BLaER1 treated with 17β-estradiol and CSF1 and Interleukin-3, amounts not matched to agents 10 nM and 100 nM (cell line): ENCODE results near the gene RNF113B.
A peak's percentile ranks its signal among the peaks of the same experiment; 100 is the strongest.

Experiments used
- H3K27ac ChIP-seq, 11 experiments: shearing (Covaris generic); formaldehyde crosslinking; 2 replicates each; pipeline ENCODE4 v1.8.1; 2022
- H3K27me3 ChIP-seq, 11 experiments: shearing (Covaris generic); formaldehyde crosslinking; 2 replicates each; pipeline ENCODE4 v1.8.1; 2022
- H3K36me3 ChIP-seq, 11 experiments: shearing (Covaris generic); formaldehyde crosslinking; 2 replicates each; pipeline ENCODE4 v1.8.1; 2022
- H3K4me1 ChIP-seq, 10 experiments: shearing (Covaris generic); formaldehyde crosslinking; 2 replicates each; pipeline ENCODE4 v1.8.1; 2022
- H3K4me2 ChIP-seq, 11 experiments: shearing (Covaris generic); formaldehyde crosslinking; 2 replicates each; pipeline ENCODE4 v1.8.1; 2022
- H3K4me3 ChIP-seq, 10 experiments: shearing (Covaris generic); formaldehyde crosslinking; 2 replicates each; pipeline ENCODE4 v1.8.1; 2022
- H3K9ac ChIP-seq, 11 experiments: shearing (Covaris generic); formaldehyde crosslinking; 2 replicates each; pipeline ENCODE4 v1.8.1; 2022
- H3K9me3 ChIP-seq, 11 experiments: shearing (Covaris generic); formaldehyde crosslinking; replicated peaks in 1 of 11; 2 replicates each; pipeline ENCODE4 v1.8.1; 2022
- H4K20me1 ChIP-seq, 11 experiments: shearing (Covaris generic); formaldehyde crosslinking; 2 replicates each; pipeline ENCODE4 v1.8.1; 2022
- Cebpa-rat ChIP-seq, 11 experiments: shearing (Covaris generic); IDR thresholded peaks; 2 replicates each; pipeline ENCODE4 v1.8.1; 2022

Gene RNF113B

GRCh38 chr13:98175823-98176222 is 1.2 kb downstream of the RNF113B start:
- no peak overlapping the region; a peak in 1 of 22 replicates for H3K4me2 ChIP-seq
- no peak for TF ChIP-seq Cebpa-rat (IDR thresholded peaks at IDR 0.05)
- peaks cover 0 to 35% (median 0%) of the 10 kb centered on the region in 11 experiments; a peak in 8 of 22 replicates for H4K20me1 ChIP-seq
- peaks cover 16 to 40% (median 24%) of the 10 kb centered on the region in 11 experiments for H3K36me3 ChIP-seq
- no peak overlapping the region for H3K9ac ChIP-seq
- H3K4me3 ChIP-seq: no peak overlapping the region
- peaks cover 20 to 50% (median 43%) of the 10 kb centered on the region in 11 experiments; a peak in 21 of 22 replicates for H3K9me3 ChIP-seq
- no peaks in the 10 kb centered on the region for H3K27me3 ChIP-seq
- H3K27ac ChIP-seq: no peak overlapping the region
- peaks cover 21 to 56% (median 25%) of the 10 kb centered on the region in 10 experiments for H3K4me1 ChIP-seq

- peaks cover 0 to 33% (median 0%) of the 10 kb centered on the region in 11 experiments; a peak in 8 of 22 replicates for H4K20me1 ChIP-seq
- H3K4me3 ChIP-seq: no peak overlapping the region
- TF ChIP-seq Cebpa-rat (IDR thresholded peaks at IDR 0.05): no peak
- peaks cover 16 to 40% (median 24%) of the 10 kb centered on the region in 11 experiments for H3K36me3 ChIP-seq
- H3K27ac ChIP-seq: no peak overlapping the region
- H3K4me1 ChIP-seq: peaks cover 21 to 53% (median 25%) of the 10 kb centered on the region in 10 experiments
- H3K4me2 ChIP-seq: peak overlapping the region in 2 of 11 experiments; percentile 30 to 41; a peak in 2 of 22 replicates
- H3K27me3 ChIP-seq: no peaks in the 10 kb centered on the region
- peaks cover 16 to 44% (median 40%) of the 10 kb centered on the region in 11 experiments; a peak in 21 of 22 replicates for H3K9me3 ChIP-seq
- H3K9ac ChIP-seq: no peak overlapping the region
These were observed 2.0 kb downstream of the RNF113B start for GRCh38 chr13:98175043-98175442.

- H3K4me1 ChIP-seq: peaks cover 21 to 46% (median 25%) of the 10 kb centered on the region in 10 experiments
- H3K9ac ChIP-seq: no peak overlapping the region
- peaks cover 0 to 34% (median 0%) of the 10 kb centered on the region in 11 experiments; a peak in 8 of 22 replicates for H4K20me1 ChIP-seq
- H3K27ac ChIP-seq: no peak overlapping the region
- no peak overlapping the region for H3K4me3 ChIP-seq
- peaks cover 16 to 37% (median 24%) of the 10 kb centered on the region in 11 experiments for H3K36me3 ChIP-seq
- no peaks in the 10 kb centered on the region for H3K27me3 ChIP-seq
- TF ChIP-seq Cebpa-rat (IDR thresholded peaks at IDR 0.05): no peak
- H3K4me2 ChIP-seq: no peak overlapping the region
- peaks cover 12 to 37% (median 33%) of the 10 kb centered on the region in 11 experiments; a peak in 21 of 22 replicates for H3K9me3 ChIP-seq
These were observed 2.8 kb downstream of the RNF113B start for GRCh38 chr13:98174307-98174706.

GRCh38 chr13:98173431-98174152 is 3.5 kb downstream of the RNF113B start:
- Histone ChIP-seq H3K36me3 (peaks cover 15 to 30% (median 20%) of the 10 kb centered on the region in 11 experiments), H3K9me3 (peaks cover 12 to 30% (median 25%) of the 10 kb centered on the region in 11 experiments; a peak in 21 of 22 replicates), H3K27me3 (no peaks in the 10 kb centered on the region), H3K27ac (no peak overlapping the region), H3K9ac (peak overlapping the region in 1 of 11 experiments; percentile 47; a peak in 1 of 22 replicates), H3K4me2 (peak overlapping the region; percentile 16 to 72 (median 38); a peak in 19 of 22 replicates), H4K20me1 (peaks cover 0 to 40% (median 0%) of the 10 kb centered on the region in 11 experiments; a peak in 8 of 22 replicates), H3K4me1 (peaks cover 22 to 42% (median 27%) of the 10 kb centered on the region in 10 experiments), H3K4me3 (no peak overlapping the region)
- no peak for TF ChIP-seq Cebpa-rat (IDR thresholded peaks at IDR 0.05)

GRCh38 chr13:98172590-98173422 is 4.3 kb downstream of the RNF113B start:
- H3K4me1 ChIP-seq: peaks cover 22 to 42% (median 31%) of the 10 kb centered on the region in 10 experiments
- peak overlapping the region in 2 of 11 experiments; percentile 25 to 47; a peak in 3 of 22 replicates for H3K9ac ChIP-seq
- peaks cover 12 to 22% (median 18%) of the 10 kb centered on the region in 11 experiments for H3K36me3 ChIP-seq
- H3K4me3 ChIP-seq: no peak overlapping the region
- no peak for TF ChIP-seq Cebpa-rat (IDR thresholded peaks at IDR 0.05)
- H3K4me2 ChIP-seq: peak overlapping the region; percentile 16 to 72 (median 38); a peak in 21 of 22 replicates
- H3K27ac ChIP-seq: peak overlapping the region in 3 of 11 experiments; percentile 22 to 53 (median 45); a peak in 4 of 22 replicates
- peaks cover 0 to 45% (median 0%) of the 10 kb centered on the region in 11 experiments; a peak in 8 of 22 replicates for H4K20me1 ChIP-seq
- peaks cover 12 to 22% (median 18%) of the 10 kb centered on the region in 11 experiments; a peak in 21 of 22 replicates for H3K9me3 ChIP-seq
- no peaks in the 10 kb centered on the region for H3K27me3 ChIP-seq

GRCh38 chr13:98171900-98172589 is 5.0 kb downstream of the RNF113B start:
- H3K4me3 ChIP-seq: no peak overlapping the region
- H3K9ac ChIP-seq: peak overlapping the region in 3 of 11 experiments; percentile 25 to 47 (median 39); a peak in 2 of 22 replicates
- TF ChIP-seq Cebpa-rat (IDR thresholded peaks at IDR 0.05): no peak
- H3K4me2 ChIP-seq: peak overlapping the region; percentile 9 to 72 (median 37); a peak in 20 of 22 replicates
- H3K36me3 ChIP-seq: peaks cover 7 to 17% (median 13%) of the 10 kb centered on the region in 11 experiments
- peaks cover 0 to 47% (median 0%) of the 10 kb centered on the region in 11 experiments; a peak in 8 of 22 replicates for H4K20me1 ChIP-seq
- H3K27me3 ChIP-seq: no peaks in the 10 kb centered on the region
- H3K4me1 ChIP-seq: peaks cover 22 to 42% (median 31%) of the 10 kb centered on the region in 10 experiments
- peak overlapping the region in 3 of 11 experiments; percentile 22 to 53 (median 45); a peak in 5 of 22 replicates for H3K27ac ChIP-seq
- H3K9me3 ChIP-seq: peaks cover 10 to 15% (median 13%) of the 10 kb centered on the region in 11 experiments; a peak in 21 of 22 replicates

GRCh38 chr13:98169331-98169730 is 7.7 kb downstream of the RNF113B start:
- Histone ChIP-seq H3K4me1 (peaks cover 22 to 38% (median 28%) of the 10 kb centered on the region in 10 experiments), H3K9me3 (no peaks in the 10 kb centered on the region; a peak in 1 of 22 replicates), H3K4me3 (no peak overlapping the region), H4K20me1 (peaks cover 0 to 61% (median 0%) of the 10 kb centered on the region in 11 experiments; a peak in 8 of 22 replicates), H3K27me3 (no peaks in the 10 kb centered on the region), H3K36me3 (peaks cover 0 to 16% (median 0%) of the 10 kb centered on the region in 11 experiments; a peak in 4 of 22 replicates), H3K9ac (no peak overlapping the region), H3K27ac (no peak overlapping the region), H3K4me2 (no peak overlapping the region)
- TF ChIP-seq Cebpa-rat (IDR thresholded peaks at IDR 0.05): no peak

GRCh38 chr13:98162935-98163334 is 14.1 kb downstream of the RNF113B start:
- no peak for TF ChIP-seq Cebpa-rat (IDR thresholded peaks at IDR 0.05)
- no peak overlapping the region for H3K27ac ChIP-seq

More at GRCh38 chr13:98162935-98163334, 14.1 kb downstream of the RNF113B start:
- peaks cover 0 to 9% (median 5%) of the 10 kb centered on the region in 11 experiments; a peak in 7 of 22 replicates for H3K9me3 ChIP-seq
- H3K9ac ChIP-seq: no peak overlapping the region
- no peaks in the 10 kb centered on the region for H3K4me1 ChIP-seq
- H3K27me3 ChIP-seq: no peaks in the 10 kb centered on the region
- peaks cover 0 to 41% (median 11%) of the 10 kb centered on the region in 11 experiments; a peak in 15 of 22 replicates for H3K36me3 ChIP-seq
- H4K20me1 ChIP-seq: peaks cover 0 to 83% (median 0%) of the 10 kb centered on the region in 11 experiments; a peak in 5 of 22 replicates
- H3K4me2 ChIP-seq: no peak overlapping the region
- no peak overlapping the region for H3K4me3 ChIP-seq
